GM19463 (cell line): ENCODE results near the gene PRKAG2.
"Not testable (repeated sequence)": the region's sequence is repeated elsewhere in the genome, so short reads cannot be mapped to it uniquely, and the experiment has no call there.

Experiments used
- ATAC-seq: cut with Tn5 transposase; IDR thresholded peaks from one replicate; pipeline ENCODE4 v1.9.1; 2021; ENCODE audit warnings: mild to moderate bottlenecking, moderate library complexity; ENCODE audit not compliant: unreplicated experiment

The PRKAG2 gene

DNA sequence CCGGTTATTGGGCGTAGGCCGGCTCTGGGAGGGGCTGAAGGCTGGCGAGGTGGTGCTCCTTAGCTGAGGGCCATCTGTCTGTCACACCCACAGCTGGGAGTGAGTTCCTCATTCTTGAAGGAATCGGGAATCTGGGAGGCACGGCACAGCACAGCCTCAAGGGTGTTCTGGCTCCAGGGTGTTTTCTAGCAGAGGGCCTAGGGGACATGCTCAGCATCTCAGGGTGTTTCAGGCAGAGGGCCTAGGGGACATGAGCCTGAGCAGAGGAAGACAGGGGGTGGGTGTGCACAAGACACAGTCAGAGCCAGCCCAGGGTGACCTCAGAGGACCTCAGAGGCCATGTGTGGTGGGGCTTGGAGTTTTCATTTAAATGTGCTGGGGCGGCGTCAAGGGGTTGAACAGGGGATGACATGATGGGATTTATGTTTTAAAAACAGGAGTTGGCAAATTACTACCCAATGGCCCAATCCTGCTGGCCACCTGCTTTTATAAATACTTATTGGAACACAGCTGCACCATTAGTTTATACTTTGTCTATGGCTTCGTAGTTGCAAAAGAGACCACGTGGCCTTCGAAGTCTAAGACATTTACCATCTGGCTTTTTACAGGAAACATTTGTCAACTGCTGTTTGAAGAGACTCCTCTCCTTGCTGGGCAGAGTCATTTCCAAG, 121.6 kb downstream of the PRKAG2 start:
- no peak for ATAC-seq

DNA sequence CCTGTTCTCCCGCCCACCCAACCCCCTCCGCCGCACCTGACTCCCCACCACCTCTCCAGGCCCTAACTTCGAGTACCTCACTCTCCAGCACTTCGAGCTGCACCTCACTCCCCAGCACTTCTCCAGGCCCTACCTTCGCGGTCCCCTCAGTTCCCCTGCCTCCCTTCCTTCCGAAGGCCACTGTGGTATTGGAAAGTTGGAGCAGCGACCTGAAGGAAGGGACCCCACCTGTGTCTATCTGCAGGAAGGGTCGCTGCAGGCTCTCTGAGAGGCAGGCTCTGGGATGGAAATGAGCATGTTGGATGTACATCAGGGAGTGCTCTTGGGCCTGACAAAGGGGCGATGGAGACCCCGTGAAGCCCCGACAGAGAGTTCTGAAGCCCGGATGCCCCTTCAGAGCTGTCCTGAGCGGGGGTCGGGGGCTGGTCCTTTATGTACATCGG, 122.2 kb downstream of the PRKAG2 start:
- no peak for ATAC-seq

DNA sequence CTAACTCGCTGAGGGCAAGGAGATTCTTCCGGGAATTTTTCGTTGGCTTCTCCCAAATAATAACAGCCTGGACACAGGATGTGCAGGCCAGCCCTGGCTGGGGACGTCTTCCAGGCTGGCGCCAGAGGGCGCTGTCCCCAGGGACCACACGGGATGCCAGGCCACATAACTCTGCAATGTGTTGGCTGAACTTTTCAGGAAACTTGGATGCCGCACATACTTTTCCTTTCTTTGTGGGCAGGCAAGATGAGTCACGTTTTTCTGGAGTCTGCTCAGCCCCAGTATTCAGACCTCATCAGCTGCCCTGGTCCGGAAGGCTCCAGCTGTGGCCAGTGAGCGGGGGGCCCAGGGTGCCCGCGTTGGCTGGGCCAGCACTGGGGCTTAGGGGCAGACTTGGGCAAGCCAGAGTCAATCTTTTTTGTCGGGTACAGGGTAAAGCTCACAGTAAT, 122.7 kb downstream of the PRKAG2 start:
- ATAC-seq, result peak; percentile 61

GRCh38 chr7:151752816-151753595, 123.9 kb downstream of the PRKAG2 start:
- no peak for ATAC-seq

GRCh38 chr7:151752037-151752436, 124.9 kb downstream of the PRKAG2 start:
- no peak for ATAC-seq

DNA sequence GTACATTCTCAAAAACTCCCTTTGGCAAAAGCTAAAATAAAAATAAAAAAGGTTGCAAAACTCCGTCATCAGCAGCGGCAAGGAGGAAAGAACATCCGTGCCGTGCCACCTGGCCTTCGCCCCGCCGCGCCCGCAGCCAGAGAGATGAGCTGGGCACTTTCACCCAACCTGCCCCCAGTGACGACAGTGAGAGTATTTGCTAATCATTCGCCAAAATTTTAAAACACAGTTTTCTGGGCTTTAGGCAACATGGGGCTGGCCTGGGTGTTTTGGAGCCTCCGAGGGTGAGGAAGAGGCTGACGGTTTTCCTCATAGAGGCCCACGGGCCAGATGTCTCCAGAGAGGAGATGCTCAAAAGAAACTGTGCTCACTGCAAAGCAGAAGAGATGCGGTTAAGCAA, 128.2 kb downstream of the PRKAG2 start:
- ATAC-seq, result no peak

- not testable (repeated sequence) for ATAC-seq
These were observed 128.9 kb downstream of the PRKAG2 start for GRCh38 chr7:151748021-151748420.

- ATAC-seq, result no peak
These were observed 131.2 kb downstream of the PRKAG2 start for GRCh38 chr7:151745706-151746105.

DNA sequence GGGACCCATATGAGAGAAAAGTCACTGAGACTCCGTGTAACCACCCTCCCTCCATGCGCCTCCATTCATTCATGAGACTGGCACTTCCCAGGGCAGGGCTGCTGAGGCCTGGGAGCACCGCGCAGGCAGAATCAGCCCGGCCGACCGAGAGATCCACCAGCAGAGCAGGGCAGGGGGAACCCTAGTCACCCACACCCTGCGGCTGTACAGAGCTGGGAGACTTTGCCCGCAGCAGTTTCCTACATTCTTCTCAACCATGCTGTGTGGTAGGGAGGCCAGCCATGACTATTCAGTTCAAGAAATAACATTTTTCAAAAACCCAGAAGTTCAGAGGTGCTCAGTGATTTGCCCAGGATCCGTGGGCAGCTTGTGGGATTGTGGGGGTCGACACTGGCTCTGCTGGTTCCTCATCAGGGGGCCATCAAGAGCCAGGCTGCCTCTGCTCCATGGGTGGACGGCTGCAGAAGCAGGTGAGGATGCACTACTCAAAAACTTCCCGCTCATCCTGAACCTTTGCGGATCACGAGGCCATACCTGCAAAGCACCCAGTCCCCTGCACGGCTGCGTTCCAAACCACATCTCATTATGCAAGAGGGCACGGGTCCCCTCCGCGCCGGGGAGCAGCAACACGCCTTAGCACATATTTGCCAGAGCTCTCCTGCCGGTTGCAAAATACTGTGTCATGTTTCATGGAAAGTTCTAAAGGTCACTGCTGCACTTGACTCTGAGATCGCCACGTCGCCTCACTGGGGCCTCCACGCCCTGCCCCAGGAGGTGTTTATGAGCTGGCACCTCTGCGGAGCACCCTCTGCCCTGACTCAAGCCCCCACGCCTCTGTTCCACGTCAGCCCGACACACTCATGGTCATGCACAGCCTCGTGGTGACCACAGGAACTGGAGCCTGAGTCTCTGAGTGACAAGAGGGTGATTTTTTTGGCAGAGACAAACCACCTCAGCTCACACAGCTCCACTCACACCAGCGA, 132.0 kb downstream of the PRKAG2 start:
- no peak for ATAC-seq

- no peak for ATAC-seq
These were observed 132.8 kb downstream of the PRKAG2 start for GRCh38 chr7:151744051-151744580.

DNA sequence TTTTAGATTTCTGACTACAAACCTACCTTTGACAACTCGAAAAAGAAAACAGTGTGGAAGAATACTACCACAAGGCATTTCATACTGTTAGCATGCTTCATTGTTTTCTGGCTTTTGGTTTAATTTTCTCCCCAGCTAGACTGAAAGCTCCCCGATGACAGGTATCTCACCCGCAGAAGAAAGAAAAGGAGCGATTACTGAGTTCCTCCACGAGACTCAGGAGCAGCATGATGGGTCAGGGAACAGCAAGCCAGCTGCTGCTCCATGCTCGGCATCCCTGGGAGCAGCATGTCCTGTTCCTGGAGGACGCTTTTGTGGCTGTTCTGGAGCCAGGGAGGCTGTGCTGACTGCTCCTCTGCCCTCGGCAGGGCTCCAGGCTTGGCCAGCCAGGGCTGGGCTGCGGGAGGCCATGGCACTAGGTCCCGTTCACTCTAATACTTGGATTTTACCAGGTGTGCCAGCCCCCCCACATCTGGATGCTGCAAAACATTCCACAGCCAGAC, 133.4 kb downstream of the PRKAG2 start:
- ATAC-seq, result no peak

GRCh38 chr7:151742713-151743480, 134.0 kb downstream of the PRKAG2 start:
- no peak for ATAC-seq

DNA sequence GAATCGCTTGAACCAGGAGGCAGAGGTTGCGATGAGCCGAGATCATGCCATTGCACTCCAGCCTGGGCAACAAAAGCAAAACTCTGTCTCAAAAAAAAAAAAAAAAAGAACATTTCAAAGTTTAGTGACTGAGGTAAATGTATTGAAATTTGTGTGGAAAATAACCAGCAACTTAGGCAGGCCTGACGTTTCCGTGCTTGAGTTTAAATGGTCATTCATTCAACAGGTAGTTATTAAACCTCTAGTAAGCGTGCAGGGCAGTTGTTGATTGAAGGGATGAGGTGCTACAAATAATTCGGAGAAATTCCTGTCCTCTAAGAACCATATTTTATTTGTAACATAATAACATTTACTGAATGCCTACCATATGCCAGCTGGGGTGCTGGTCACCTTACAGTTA, 135.3 kb downstream of the PRKAG2 start:
- no peak for ATAC-seq

GRCh38 chr7:151740081-151740851, 136.6 kb downstream of the PRKAG2 start:
- ATAC-seq, result no peak

GRCh38 chr7:151738925-151739324, 138.0 kb downstream of the PRKAG2 start:
- no peak for ATAC-seq

GRCh38 chr7:151736403-151736909, 140.5 kb downstream of the PRKAG2 start:
- ATAC-seq, result no peak

DNA sequence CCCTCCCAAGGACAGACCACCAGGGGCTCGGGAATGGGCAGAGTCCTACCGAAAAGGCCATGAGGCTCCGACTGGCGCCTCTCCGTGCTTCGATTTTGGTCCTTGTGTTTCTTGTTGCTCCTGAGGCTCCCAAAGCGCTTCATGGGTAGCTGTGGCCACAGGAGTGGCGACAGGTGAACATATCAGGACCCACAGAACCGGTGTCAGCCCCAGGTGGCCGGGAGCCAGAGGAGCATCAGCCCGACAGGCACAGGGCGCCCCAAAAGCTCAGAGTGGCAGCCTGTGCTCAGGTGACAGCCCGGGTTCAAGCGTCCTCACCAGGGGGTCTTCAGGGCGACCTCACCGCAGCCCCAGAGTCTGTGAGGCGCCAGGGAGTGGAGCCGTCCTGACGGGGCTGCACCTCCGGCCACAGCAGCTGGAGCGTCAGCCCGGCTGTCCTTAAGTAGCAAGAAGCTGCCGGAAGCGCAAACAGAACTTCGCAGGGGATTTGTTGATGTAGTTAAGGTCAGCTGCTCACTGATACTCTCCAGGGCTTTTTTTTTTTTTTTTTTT, 141.0 kb downstream of the PRKAG2 start:
- ATAC-seq, result no peak

GRCh38 chr7:151735186-151735850, 141.6 kb downstream of the PRKAG2 start:
- ATAC-seq, result no peak
